CD4-positive, alpha-beta T cell treated with Interleukin-17A for 4 hours (primary cell): ENCODE data around the gene MASP1.

Experiments used
- DNase-seq: peaks from one replicate; pipeline ENCODE4 v3.0.0-alpha.2; 2020; ENCODE audit warnings: mixed read lengths

MASP1 gene

DNA sequence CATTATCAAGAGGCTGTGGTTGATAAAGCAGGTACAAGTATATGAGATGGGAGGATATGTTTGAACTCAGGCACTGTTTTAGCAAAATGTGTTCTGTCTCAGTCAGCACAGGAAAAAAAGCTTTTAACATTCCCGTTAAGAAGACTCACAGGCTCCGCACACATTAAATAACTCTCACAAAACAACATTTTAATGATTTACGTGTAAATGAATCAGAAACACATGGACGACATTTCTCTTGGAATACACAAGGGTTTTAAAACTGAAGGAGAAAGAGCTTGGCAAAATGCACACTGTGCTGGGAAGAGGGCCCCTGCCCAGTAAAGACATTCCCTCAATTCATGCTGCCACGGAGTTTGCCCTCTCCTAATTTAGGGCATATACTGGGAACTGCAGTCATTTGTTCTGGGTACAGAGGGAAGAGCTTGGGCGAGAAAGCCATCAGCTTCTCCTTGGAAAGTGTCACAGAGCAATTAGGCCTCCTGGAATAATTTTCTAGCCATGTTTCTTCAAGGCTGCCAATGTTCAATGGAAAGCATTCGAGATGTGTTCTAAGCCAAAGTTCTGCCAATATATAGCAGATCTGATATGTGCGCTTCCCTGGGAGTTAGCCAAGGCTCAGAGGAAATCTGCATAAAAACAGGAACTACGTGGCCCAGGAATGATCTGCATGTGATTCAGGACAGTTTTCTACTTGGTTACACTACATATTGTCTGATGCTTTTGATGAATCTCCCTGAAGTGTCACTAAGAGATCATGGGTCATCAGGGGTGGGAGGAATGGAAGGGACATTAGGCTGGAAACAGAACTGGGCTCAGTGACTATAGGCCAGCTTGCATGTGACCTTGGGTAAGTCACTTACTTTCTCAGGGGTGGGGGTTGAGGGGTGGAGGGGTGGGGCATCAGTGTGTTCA, 2.2 kb upstream of the MASP1 start:
- no peak for DNase-seq

DNA sequence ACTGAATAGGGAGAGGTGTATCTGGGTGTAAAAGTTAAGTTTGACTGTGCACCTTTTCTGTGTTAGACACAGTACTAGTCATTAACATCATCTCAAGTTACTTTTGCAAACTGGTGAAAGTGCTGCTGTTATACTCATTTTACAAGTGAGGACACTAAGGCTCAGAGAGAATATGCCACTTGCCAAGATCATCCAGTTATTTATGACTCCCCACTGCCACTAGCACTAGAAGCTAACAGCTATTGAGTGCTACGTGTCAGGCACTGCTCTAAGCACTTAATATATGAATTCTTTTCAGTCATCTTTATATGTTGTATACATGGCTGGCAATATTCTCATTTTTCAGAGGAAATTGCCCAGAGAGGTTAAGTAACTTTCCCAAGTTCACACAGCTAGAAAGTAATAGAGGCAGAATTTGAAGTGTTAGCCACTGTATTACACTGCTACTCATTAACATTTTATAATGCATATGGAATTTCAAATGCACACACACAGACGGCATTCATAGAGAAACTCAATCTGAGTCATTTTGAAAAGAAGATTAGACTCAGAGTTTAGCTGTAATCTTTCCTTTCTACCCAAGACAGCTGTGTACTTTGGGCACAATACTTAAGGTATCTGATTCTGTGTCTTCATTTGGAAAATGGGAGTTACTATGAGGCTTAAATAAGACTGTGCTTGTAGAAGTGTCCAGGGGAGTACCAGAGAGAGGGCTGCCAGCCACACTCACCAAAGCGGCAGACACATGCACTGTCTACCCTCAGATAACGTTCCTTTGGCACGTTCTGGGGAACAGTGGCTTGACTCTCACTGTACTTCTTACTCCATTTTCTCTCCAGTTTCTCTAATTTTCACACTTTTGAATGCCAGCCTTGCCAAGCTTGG, 1.3 kb upstream of the MASP1 start:
- DNase-seq: no peak

DNA sequence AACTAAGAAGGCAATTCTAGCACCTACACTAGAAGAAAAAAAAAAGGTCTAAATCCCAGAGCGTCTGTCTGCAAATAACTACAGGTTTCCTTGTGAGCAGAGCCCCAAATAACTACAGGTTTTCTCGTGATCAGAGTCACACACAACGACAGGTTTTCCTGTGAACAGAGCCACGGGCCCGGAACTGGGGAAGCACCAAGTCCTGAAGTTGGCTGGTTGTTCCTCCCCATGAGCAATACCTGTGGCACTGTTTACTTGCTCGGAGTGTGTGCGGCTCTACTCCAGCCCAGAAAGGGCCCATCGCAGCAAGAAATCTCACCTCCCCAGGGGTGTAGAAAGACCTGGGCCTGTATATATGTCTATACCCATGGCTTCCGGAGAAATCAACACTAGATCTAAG, 644 bp upstream of the MASP1 start:
- no peak for DNase-seq

DNA sequence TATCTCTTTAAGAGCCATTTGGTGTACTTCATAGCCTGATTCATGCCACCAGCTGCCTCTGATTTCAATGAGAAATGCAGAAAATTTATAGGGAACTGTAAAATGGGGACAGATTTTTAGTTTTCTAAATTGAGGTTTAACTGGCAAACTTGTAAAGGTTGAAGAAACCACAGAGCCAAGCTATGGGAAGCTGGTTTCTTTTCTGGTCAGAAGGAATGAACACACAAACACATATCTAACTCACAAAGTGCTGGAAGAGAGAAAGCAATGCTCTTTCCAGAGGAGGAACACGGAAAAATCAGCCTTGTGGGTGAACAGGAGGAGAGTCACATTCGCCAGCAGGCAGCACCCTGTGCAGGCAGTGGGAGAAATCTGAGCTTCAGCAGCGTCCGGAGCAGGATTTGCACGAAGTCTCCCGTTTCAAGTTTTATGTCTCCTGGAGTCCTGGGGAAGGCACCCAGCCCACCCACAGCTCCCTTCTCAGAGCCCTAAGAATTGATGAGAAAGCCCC, 481 bp downstream of the MASP1 start:
- no peak for DNase-seq

DNA sequence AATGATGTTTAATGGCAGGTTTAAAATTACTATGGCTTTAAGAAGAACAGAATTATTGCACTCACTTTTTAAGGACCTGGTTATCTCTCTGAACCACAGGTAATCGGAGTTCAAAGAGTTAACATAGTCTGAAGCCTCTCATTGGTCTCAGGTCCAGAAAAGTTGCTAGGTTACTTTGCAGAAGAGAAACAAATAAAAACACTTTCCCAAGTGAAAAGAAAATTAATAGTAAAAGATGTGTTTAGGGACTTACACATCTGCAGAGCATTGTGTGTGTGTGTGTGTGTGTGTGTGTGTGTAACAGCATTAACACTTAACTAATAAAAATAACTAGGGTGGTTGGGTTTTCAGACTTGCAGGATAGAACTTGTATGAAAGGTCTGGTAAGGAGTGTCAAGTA, 1.0 kb downstream of the MASP1 start:
- no peak for DNase-seq

DNA sequence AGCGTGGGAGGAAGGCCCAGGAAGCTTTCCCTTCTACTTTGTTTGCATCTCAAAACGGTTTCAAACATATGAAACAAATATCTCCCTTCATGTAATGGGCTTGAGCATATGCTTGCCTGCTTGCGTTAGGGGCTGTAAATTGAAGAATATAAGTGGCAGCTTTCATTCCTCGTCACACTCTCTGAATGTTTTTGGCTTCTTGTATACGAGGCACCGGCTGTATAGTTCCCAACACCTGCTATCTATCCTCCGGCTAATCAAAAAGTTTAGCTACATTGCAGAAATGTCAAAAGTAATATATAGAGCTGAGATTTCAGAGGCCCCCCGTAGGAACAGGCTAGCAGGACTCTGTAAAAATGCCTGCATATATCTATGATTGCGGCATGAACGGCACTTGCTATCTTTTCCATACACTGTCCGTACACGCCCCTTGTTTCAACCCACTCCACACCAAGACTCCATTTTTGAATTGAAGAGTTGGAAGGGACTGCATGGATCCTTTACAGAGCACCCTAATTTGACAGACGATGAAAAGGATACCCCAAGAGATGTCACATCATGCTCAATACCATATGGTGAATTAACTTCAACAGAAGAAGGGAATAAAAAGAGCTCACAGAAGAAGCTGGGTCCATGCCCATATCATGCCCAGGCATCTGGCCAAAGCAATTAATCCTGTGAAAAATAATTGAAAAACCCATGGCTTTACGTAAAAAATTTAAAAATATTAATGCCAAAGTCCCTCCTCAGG, 2.5 kb downstream of the MASP1 start:
- DNase-seq: no peak

DNA sequence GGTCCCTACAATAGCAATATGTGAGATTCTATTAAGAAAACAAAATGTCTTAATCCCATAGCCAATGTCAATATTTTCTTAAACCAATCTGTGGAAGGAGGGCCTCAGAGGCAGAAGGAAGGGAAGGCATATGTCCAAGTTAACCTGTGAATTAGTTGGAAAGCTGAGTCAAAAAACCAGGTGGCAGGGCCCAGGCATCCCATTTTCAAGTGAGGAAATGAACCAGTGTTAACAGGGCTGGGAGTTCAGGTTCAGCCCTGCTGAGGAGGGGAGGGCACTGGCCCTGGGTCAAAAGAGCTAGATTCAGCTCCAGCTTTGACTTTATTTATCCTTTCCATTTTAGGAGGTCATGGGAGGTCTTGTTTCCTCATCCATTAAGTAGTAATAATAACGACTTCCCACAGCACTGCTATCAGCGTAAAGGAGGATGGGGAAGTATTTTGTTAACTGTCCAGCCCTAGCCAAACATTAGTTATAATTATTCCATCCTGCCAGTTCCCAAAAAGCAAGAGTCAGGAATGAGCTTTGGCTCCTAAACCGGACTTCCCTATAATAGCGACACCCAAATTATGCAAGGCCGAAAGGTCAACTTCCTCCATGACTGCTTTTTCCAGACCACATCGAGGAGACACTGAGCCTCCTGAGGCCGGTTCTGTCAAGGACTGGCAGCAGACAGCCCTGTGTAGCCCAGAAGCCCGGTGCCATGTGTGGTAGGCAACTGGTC, 3.2 kb downstream of the MASP1 start:
- DNase-seq: no peak

DNA sequence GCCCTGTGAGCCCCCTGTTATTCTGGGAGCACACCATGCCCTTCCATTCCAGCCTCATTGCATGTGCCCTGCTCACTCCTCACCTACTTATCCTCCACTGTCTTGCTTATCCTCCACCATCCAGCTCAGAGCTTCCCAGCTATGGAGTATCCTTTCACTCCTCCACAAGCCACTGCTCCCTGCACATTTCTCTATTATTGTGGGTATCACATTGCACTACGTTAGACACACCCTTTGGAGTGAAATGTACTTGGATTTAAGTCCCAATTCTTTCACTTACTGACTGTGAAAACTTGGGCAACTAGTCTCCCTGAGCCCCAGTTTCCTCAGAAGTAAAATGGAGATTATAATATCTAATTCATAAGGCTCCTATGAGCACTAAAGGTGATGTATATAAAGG, 4.3 kb downstream of the MASP1 start:
- DNase-seq: no peak

DNA sequence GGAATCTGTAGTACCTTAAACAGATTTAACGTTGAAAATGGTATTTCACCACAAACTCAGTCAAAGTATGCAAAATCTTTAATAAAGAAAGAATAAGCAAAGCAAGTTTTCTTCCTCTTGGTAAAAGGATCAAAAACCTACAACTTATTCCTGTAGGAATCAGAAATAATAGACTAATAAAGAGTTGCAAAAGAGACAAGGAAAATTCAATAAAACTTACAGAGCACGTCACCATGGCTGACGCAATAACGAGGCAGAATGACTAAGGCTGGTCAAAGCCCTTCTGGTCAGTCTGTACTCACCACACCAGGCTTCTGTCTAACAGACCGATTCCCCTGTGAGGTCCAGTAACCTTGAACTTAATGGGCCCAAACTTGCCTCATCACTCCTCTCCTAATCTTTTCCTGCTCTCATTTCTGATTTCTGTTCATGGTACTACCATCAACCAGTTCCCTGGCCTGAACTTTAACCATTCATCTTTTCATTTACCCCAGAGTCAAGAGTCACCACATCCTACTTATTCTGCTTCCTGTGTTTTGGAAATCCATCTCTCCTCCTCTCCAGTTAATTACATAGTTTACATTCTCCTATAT, 5.0 kb downstream of the MASP1 start:
- no peak for DNase-seq

DNA sequence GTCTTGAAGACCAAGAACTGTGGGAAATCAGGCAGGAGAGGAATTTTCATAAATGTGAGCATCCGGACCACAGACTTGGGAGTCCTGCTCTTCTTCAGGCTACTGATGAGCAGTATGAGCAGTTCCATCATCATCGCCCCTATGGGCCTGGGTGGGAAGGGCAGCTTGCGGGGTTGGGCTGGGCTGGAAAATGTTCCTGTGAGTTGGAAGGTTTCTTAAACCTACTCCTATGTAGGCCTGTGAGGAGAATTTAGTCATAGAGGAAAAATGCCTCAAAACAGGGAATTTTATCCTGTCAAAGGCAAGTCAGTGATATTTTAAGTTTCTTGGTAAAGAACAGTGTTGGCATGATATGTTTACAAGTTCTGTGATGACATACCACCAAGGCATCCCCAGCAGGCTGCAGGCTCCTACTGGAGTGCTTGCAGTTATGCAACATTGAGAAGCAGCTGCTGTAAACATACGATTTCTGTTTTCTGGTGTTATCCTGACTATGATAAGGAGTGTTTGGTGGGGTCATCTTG, 10.3 kb downstream of the MASP1 start:
- no peak for DNase-seq

DNA sequence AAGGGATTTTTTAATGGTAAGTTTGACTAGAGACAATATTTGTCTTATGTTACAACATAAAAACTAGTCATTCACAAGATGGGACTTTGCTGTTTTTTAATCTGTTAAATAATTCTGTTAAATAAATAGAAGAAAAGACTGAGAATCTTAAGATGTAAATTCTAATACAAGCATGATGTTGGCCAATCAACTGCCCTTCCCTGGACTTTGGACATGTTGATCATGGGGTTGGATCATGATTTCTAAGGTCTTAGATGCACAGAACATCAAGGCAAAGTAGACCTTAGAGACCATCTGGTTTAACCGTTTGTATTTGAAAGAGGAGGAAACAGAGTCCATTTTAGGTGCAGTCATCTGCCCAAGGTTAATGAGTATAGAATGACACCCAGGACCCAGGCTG, 10.9 kb downstream of the MASP1 start:
- DNase-seq: no peak

DNA sequence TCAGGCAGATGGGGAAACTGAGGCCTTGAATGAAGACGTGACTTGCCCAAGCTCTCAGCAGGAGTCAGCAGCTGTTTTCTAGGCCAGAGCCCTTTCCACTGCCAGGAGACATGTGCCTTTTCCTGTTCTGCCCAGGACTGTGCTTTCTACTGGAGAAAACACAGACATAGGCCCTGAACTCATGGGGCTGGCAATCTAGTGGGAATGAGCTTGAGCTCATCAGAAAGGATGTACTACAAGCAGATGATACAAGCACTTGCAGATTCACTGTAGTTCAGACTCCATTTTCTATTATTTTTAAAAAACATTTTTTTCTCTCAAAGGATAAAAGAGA, 14.4 kb downstream of the MASP1 start:
- no peak for DNase-seq

DNA sequence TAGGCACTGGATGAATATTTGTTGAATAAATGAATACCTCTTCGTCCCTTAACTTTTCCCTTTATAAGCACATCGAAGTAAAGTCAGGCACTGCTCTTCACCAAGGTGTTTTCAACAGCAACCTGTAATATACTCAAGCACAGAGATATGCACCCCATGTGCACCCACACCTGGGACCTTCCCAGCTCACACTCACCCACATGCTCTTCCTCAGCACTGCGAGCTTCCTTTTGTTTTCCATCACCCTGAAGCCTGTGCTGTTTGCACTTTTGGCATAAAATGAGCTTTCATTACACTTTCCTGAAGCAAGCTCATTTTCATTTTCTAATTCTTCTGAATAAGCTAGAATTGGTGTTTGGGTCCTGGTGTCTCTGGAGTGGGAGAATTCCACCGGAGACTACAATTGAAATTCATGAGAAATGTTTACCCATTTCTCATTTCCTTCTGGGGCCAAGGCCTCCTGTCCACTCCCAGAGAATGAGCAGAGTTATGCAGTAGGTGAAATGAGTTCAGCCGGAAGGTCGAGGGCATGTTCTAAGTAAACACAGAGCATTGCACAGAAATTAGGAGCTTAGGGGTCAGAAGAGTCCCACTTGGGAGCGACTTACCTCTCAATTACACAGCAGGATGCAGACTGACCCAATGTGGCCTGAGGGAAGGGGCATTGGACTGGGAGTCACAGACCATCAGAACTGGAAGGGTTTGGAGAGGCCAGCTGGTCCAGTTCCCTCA, 15.0 kb downstream of the MASP1 start:
- no peak for DNase-seq

DNA sequence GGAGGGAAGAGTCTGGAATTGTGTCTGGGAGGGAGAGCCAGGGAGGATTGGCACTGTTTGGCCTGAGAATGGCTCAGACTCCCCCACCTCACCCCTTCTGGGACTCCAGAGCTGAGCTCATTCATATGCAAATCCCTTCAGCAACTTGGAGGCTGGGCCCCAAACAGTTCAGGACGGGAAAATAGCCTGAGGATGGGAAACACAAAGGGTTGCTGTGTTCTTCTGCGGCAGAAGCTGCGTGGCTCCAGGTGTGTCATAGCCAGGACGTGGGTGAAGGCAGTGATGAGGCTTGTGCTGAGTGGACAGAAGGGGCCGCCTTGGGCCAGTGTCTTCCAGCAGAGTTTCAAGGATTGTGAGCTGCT, 16.6 kb downstream of the MASP1 start:
- no peak for DNase-seq

DNA sequence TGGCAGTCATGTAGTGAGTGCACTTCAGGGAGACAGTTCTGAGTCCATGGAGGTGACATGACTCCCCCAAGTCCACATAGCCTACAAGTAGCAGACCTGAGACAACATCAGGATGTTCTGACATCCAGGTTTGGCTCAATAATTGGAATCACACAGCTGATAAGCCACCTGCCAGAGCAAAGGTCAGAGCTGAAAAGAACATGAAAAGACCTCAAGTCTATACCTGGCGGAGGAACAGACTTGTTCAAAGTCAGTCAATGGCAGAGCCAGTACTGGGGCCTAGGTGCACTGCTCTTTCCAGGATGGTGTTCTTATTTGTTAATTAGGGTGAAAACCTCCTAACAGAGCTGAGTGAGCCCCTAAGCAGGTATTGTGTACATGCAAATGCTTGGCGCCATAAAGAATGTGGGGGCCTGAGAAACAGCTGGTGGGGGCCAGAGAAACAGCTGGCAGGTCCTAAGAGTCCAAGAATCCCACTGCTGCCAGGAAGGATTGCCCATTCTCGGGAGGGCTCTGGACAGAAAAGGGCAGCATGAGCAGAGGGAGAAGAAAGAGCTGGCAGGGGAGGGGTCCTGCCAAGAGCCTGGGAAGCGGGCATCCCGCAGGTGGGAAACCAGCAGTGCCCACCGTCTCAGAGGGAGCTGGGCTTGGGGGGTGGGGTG, 17.1 kb downstream of the MASP1 start:
- DNase-seq: no peak

DNA sequence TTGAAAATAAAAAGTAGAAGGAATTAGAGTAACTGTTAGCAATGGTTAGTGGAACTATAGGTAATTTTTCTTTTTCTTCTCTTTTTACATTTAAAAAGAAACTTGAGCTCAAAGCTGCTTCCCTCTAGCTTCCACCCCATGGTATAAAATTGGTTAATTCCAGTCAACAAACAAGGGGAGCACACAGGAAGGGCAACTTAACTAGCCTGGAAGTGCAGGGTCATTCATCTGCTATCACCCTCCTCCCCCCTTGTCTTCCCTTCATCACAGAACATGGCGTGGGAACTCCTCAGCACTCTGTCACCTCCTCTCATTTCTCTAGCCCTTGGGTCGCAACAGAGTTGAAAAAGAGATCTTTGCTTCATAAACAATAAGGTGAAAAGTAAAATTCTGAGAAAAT, 20.0 kb downstream of the MASP1 start:
- no peak for DNase-seq

DNA sequence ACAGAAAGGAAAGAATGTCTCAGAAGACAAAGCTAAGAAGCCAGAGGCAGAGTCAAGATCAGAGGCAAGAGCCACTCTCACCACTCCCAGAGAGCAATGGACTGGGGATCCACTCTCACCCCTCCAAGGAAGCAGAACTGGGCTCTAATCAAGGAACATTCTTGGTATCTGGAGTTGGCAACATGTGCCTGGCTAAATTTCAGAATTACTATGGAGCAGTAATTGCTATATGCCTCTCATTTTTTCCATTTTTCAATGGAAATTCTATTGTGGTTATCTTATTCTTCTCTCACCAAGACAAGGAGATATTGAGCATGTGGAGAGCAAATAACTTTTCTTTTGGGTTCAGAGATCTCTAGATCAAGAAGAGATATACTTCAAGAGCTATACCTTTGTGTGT, 22.1 kb downstream of the MASP1 start:
- no peak for DNase-seq

DNA sequence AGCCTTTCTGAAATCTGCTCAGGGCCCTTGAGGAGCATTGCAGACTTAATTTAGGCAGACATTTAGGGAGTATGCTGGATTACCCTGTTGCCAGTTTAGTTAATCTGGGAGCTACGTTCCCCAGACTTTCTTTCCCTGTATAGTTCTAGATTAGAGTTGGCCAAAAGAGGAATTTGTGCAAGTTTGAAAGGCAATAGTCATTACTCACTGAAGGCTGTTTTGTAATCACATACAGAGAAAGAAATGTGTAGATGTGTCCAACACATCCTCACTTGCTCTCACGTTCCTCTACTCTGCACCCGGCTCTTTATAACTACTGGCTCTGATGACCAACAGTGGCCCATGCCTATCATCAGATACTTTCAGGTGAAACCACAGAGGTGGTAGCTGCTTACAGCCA, 24.2 kb downstream of the MASP1 start:
- DNase-seq: no peak

DNA sequence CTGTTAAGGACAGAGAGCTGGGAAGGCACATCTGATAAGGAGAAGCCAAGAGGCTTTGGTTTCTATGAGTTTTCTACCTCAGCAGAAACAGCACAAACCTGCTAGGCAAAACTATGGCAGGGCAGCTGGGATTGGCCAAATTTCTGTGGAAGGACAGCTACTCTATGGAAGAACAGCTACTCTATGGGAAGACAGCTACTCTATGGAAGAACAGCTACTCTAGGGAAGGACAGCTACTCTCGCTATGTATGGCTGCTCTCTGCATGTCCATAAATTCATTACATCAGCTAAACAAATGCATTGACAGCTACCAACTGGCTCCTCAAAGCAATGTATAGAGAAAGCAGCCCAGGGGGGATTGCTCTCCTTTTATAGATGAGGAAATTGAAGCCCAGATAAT, 24.8 kb downstream of the MASP1 start:
- DNase-seq: no peak

DNA sequence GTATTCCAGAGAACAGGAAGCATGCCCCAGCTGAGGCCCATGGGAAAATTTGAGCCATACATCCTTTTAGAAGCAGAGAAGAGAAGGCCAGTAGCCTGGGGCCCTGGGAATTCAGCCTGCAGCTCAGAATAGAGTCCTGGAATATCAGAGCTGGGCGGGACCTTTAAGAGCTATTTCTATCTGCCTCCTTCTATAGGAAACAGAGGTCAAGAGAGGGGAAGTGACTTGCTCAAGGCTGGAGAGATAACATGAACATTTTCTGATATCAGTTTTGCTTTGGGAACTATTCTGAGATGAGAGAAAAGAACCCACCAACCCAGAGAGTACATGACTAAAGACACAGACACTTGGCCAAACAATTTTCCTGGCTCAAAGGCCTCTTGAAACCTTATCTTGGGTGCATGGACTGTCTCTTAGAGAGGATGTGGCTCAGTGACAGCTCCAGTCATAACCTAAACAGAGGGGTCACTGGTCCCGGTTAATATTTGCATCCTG, 26.0 kb downstream of the MASP1 start:
- DNase-seq: no peak
